Brain microvascular endothelial cell (primary cell): ENCODE measurements around the gene TTC39A.
A peak's percentile ranks its signal among the peaks of the same experiment; 100 is the strongest.

ENCODE experiments used
- DNase-seq: peaks from one replicate; pipeline ENCODE4 v3.0.0-alpha.2; 2020
- H3K27ac ChIP-seq: fragments of 250-450 bp; sonication (Bioruptor Pico); 2 replicates; pipeline ENCODE4 v1.5.1; 2020; ENCODE audit warnings: mild to moderate bottlenecking, moderate library complexity
- H3K27me3 ChIP-seq: fragments of 250-450 bp; sonication (Bioruptor Pico); replicated peaks from 2 replicates; pipeline ENCODE4 v1.5.1; 2020; ENCODE audit warnings: mild to moderate bottlenecking
- H3K36me3 ChIP-seq: fragments of 250-450 bp; sonication (Bioruptor Pico); replicated peaks from 2 replicates; pipeline ENCODE4 v1.5.1; 2020; ENCODE audit warnings: mild to moderate bottlenecking
- H3K4me3 ChIP-seq: 2 replicates; pipeline ENCODE4 v1.5.1; 2011; ENCODE audit warnings: low read depth, mild to moderate bottlenecking, control low read depth, low read length, moderate library complexity
- CTCF ChIP-seq: IDR thresholded peaks from 2 replicates; pipeline ENCODE4 v1.5.1; 2011; ENCODE audit warnings: low read depth, mild to moderate bottlenecking, moderate library complexity, low read length, control low read depth, inconsistent platforms; ENCODE audit errors: missing control alignments
- in situ Hi-C: cut with HindIII; loops from 2 replicates; pipeline ENCODE4 v1.10.0; 2017; ENCODE audit warnings: low sequenced_read_pairs, low pct_ligation_motif_present

The TTC39A gene

GRCh38 chr1:51312718-51313117 lies 17.6 kb downstream of the TTC39A start:
- no peak for TF ChIP-seq CTCF
- DNase-seq: no peak
- in situ Hi-C loops: no loop called here
- no peak overlapping the region for H3K27ac ChIP-seq
- no peaks in the 10 kb centered on the region for H3K27me3 ChIP-seq
- H3K36me3 ChIP-seq: no peaks in the 10 kb centered on the region
- no peak overlapping the region for H3K4me3 ChIP-seq

- no peak for DNase-seq
- in situ Hi-C loops: no loop called here
Observed at GRCh38 chr1:51311826-51312225, 18.5 kb downstream of the TTC39A start.

GRCh38 chr1:51310871-51311613 lies 19.3 kb downstream of the TTC39A start:
- Histone ChIP-seq H3K27me3 (no peaks in the 10 kb centered on the region), H3K4me3 (no peak overlapping the region), H3K27ac (no peak overlapping the region), H3K36me3 (no peaks in the 10 kb centered on the region)
- in situ Hi-C loops: no loop called here
- peak; percentile 39 for TF ChIP-seq CTCF
- DNase-seq: no peak

More at GRCh38 chr1:51311826-51312225, 18.5 kb downstream of the TTC39A start:
- no peak for TF ChIP-seq CTCF
- no peak overlapping the region for H3K4me3 ChIP-seq
- H3K27ac ChIP-seq: no peak overlapping the region
- H3K27me3 ChIP-seq: no peaks in the 10 kb centered on the region
- H3K36me3 ChIP-seq: no peaks in the 10 kb centered on the region

GRCh38 chr1:51309291-51309690 lies 21.1 kb downstream of the TTC39A start:
- no peak for TF ChIP-seq CTCF
- DNase-seq: no peak
- in situ Hi-C loops: no loop called here
- no peaks in the 10 kb centered on the region for H3K27me3 ChIP-seq
- no peaks in the 10 kb centered on the region for H3K36me3 ChIP-seq
- no peak overlapping the region for H3K4me3 ChIP-seq
- H3K27ac ChIP-seq: no peak overlapping the region

GRCh38 chr1:51308636-51309035 lies 21.7 kb downstream of the TTC39A start:
- no peak for TF ChIP-seq CTCF
- in situ Hi-C loops: no loop called here
- Histone ChIP-seq H3K36me3 (no peaks in the 10 kb centered on the region), H3K4me3 (no peak overlapping the region), H3K27ac (no peak overlapping the region), H3K27me3 (no peaks in the 10 kb centered on the region)
- DNase-seq: no peak

- no peak overlapping the region for H3K4me3 ChIP-seq
- in situ Hi-C loops: no loop called here
- no peaks in the 10 kb centered on the region for H3K36me3 ChIP-seq
- no peak for TF ChIP-seq CTCF
- H3K27me3 ChIP-seq: no peaks in the 10 kb centered on the region
- H3K27ac ChIP-seq: no peak overlapping the region
- no peak for DNase-seq
Observed at GRCh38 chr1:51306950-51307349, 23.4 kb downstream of the TTC39A start.
